Measurements from ENCODE around the gene F2R.
"Not testable (repeated sequence)": the region's sequence is repeated elsewhere in the genome, so short reads cannot be mapped to it uniquely, and the experiment has no call there.

DNA sequence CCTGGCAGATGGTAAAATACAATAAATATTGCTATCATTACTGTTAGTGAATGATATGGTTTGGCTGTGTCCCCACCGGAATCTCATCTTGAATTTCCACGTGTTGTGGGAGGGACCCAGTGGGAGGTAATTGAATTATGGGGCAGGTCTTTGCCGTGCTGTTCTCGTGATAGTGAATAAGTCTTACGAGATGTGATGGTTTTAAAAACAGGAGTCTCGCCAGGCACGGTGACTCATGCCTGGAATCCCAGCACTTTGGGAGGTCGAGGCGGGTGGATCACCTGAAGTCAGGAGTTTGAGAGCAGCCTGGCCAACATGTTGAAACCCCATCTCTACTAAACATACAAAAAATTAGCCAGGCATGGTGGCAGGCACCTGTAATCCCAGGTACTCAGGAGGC is 45.2 kb downstream of the F2R start:
- TF ChIP-seq, protein P1, sequence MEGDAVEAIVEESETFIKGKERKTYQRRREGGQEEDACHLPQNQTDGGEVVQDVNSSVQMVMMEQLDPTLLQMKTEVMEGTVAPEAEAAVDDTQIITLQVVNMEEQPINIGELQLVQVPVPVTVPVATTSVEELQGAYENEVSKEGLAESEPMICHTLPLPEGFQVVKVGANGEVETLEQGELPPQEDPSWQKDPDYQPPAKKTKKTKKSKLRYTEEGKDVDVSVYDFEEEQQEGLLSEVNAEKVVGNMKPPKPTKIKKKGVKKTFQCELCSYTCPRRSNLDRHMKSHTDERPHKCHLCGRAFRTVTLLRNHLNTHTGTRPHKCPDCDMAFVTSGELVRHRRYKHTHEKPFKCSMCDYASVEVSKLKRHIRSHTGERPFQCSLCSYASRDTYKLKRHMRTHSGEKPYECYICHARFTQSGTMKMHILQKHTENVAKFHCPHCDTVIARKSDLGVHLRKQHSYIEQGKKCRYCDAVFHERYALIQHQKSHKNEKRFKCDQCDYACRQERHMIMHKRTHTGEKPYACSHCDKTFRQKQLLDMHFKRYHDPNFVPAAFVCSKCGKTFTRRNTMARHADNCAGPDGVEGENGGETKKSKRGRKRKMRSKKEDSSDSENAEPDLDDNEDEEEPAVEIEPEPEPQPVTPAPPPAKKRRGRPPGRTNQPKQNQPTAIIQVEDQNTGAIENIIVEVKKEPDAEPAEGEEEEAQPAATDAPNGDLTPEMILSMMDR (optimal IDR thresholded peaks at IDR 0.05 in 1 of 3, IDR thresholded peaks at IDR 0.05 in 1 of 3, conservative IDR thresholded peaks at IDR 0.05 in 1 of 3; ENCODE audit: extremely low read depth in 1 of 3, insufficient read depth in 2 of 3, low read length in 3 of 3) = not testable (repeated sequence)
- TF ChIP-seq EZH2 (IDR thresholded peaks at IDR 0.05; ENCODE audit: low read length) = not testable (repeated sequence)

Measured in keratinocyte (primary cell).